ENCODE measurements around the gene NXPE3.

The NXPE3 gene

DNA sequence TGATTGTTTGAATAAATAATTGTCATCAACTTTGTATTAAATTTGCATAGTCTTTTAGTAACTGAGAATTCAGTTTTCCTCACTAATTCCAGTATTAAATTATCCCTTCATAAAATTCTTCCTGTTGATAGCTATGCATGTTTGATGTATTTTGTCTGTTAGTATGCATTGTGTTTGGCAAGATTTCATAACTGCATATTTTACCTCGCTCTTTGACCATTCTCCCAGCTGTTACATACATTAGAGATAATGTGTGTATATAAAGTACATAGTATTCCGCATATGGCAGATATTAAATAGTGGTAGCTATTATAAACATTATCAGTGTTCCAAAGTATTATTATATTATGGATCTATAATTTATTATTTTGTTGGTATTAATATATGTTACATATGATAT lies 59.7 kb downstream of the NXPE3 start:
- no peak overlapping the region for H3K4me2 ChIP-seq
- H3K27me3 ChIP-seq, result no peaks in the 10 kb centered on the region
- no peaks in the 10 kb centered on the region for H3K9me3 ChIP-seq
- no peak for TF ChIP-seq Cebpa-rat (IDR thresholded peaks at IDR 0.05)
- H3K27ac ChIP-seq, result no peak overlapping the region
- no peaks in the 10 kb centered on the region for H4K20me1 ChIP-seq
- no peaks in the 10 kb centered on the region for H3K36me3 ChIP-seq
- no peak overlapping the region for H3K4me3 ChIP-seq
- H3K9ac ChIP-seq, result no peak overlapping the region
- H3K4me1 ChIP-seq, result no peaks in the 10 kb centered on the region

DNA sequence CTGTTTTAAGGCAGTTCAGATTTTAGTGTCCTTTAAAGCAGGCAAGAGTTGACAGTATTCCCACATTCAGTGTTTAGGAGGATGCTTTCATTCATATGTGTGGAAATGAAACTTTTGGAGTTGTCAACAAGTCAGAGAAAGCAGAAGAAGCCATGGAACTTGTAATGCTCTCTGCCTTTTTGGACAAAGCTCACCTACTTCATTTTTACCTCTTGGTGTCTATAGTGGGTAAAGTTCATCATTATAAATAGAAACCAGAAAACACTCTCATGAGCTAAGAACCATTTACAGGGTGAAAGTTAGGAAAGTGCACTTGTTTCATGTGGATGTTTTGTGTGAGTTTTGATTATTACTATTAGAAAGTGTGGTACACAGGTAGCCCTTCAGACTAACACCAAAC lies 61.1 kb downstream of the NXPE3 start:
- Histone ChIP-seq H3K9ac (no peak overlapping the region), H3K4me3 (no peak overlapping the region), H4K20me1 (no peaks in the 10 kb centered on the region), H3K4me1 (no peaks in the 10 kb centered on the region), H3K9me3 (no peaks in the 10 kb centered on the region), H3K27me3 (no peaks in the 10 kb centered on the region), H3K4me2 (no peak overlapping the region), H3K27ac (no peak overlapping the region), H3K36me3 (no peaks in the 10 kb centered on the region)
- no peak for TF ChIP-seq Cebpa-rat (IDR thresholded peaks at IDR 0.05)

- H3K9me3 ChIP-seq, result no peaks in the 10 kb centered on the region
- H3K36me3 ChIP-seq, result no peaks in the 10 kb centered on the region
- no peak overlapping the region for H3K9ac ChIP-seq
- no peaks in the 10 kb centered on the region for H4K20me1 ChIP-seq
- H3K4me1 ChIP-seq, result no peaks in the 10 kb centered on the region
- H3K4me2 ChIP-seq, result no peak overlapping the region
- H3K27me3 ChIP-seq, result no peaks in the 10 kb centered on the region
- no peak for TF ChIP-seq Cebpa-rat (IDR thresholded peaks at IDR 0.05)
- no peak overlapping the region for H3K4me3 ChIP-seq
- H3K27ac ChIP-seq, result no peak overlapping the region
Measured at GRCh38 chr3:101842245-101842934, 63.4 kb downstream of the NXPE3 start.

GRCh38 chr3:101842935-101843330 lies 63.9 kb downstream of the NXPE3 start:
- Histone ChIP-seq H3K9ac (no peak overlapping the region), H3K27me3 (peaks cover 3% of the 10 kb centered on the region; the same call in 1 of the 2 replicates), H3K4me2 (no peak overlapping the region), H3K4me3 (no peak overlapping the region), H3K27ac (no peak overlapping the region), H4K20me1 (no peaks in the 10 kb centered on the region), H3K36me3 (no peaks in the 10 kb centered on the region), H3K9me3 (no peaks in the 10 kb centered on the region), H3K4me1 (no peaks in the 10 kb centered on the region)
- TF ChIP-seq Cebpa-rat (IDR thresholded peaks at IDR 0.05), result no peak

- Histone ChIP-seq H3K9me3 (no peaks in the 10 kb centered on the region), H3K27ac (no peak overlapping the region), H3K4me3 (no peak overlapping the region), H3K27me3 (peaks cover 12% of the 10 kb centered on the region; the same call in 1 of the 2 replicates), H3K4me2 (no peak overlapping the region), H4K20me1 (peaks cover 6% of the 10 kb centered on the region; the same call in 1 of the 2 replicates), H3K36me3 (no peaks in the 10 kb centered on the region), H3K9ac (no peak overlapping the region), H3K4me1 (peaks cover 2% of the 10 kb centered on the region; the same call in 1 of the 2 replicates)
- TF ChIP-seq Cebpa-rat (IDR thresholded peaks at IDR 0.05), result no peak
Measured at GRCh38 chr3:101845425-101845824, 66.4 kb downstream of the NXPE3 start.

GRCh38 chr3:101846709-101847108 lies 67.7 kb downstream of the NXPE3 start:
- TF ChIP-seq Cebpa-rat (IDR thresholded peaks at IDR 0.05), result no peak
- no peaks in the 10 kb centered on the region for H3K9me3 ChIP-seq
- H3K4me3 ChIP-seq, result no peak overlapping the region
- no peak overlapping the region for H3K27ac ChIP-seq
- no peak overlapping the region for H3K4me2 ChIP-seq
- peaks cover 18% of the 10 kb centered on the region; the same call in 1 of the 2 replicates for H4K20me1 ChIP-seq
- peaks cover 12% of the 10 kb centered on the region; the same call in 1 of the 2 replicates for H3K27me3 ChIP-seq
- no peaks in the 10 kb centered on the region for H3K36me3 ChIP-seq
- no peak overlapping the region for H3K9ac ChIP-seq
- peaks cover 15% of the 10 kb centered on the region for H3K4me1 ChIP-seq

DNA sequence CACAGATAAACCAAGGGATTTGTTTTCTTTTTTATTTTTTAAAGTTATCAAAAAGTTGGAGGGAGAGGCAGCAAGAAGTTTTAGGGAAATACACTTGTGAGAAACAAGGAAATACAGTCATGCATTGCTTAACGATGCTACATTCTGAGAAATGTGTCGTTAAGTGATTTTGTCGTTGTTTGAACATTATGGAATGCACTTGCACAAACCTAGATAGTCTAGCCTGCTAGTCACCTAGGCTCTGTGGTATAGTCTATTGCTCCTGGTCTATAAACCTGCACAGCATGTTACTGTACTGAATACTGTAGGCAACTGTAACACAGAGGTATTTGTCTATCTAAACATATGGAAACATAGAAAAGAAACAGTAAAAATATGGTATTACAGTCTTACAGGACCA lies 68.3 kb downstream of the NXPE3 start:
- H4K20me1 ChIP-seq, result peaks cover 24% of the 10 kb centered on the region; the same call in 1 of the 2 replicates
- H3K4me2 ChIP-seq, result no peak overlapping the region
- 0 out of 2 replicates have a peak, but pooled peaks cover 2% of the 10 kb centered on the region for H3K36me3 ChIP-seq
- peaks cover 19% of the 10 kb centered on the region for H3K4me1 ChIP-seq
- no peak overlapping the region for H3K4me3 ChIP-seq
- H3K27me3 ChIP-seq, result peaks cover 12% of the 10 kb centered on the region; the same call in 1 of the 2 replicates
- TF ChIP-seq Cebpa-rat (IDR thresholded peaks at IDR 0.05), result no peak
- H3K9ac ChIP-seq, result no peak overlapping the region
- no peak overlapping the region for H3K27ac ChIP-seq
- no peaks in the 10 kb centered on the region for H3K9me3 ChIP-seq

- H3K36me3 ChIP-seq, result peaks cover 12% of the 10 kb centered on the region
- no peak overlapping the region for H3K9ac ChIP-seq
- peak overlapping the region; percentile 89 for H3K4me2 ChIP-seq
- H3K9me3 ChIP-seq, result peaks cover 6% of the 10 kb centered on the region; the same call in 1 of the 2 replicates
- H3K4me3 ChIP-seq, result peak overlapping the region; percentile 83; the same call in 1 of the 2 replicates
- H3K27me3 ChIP-seq, result peaks cover 12% of the 10 kb centered on the region; the same call in 1 of the 2 replicates
- peaks cover 19% of the 10 kb centered on the region for H3K4me1 ChIP-seq
- no peak overlapping the region for H3K27ac ChIP-seq
- peaks cover 24% of the 10 kb centered on the region; the same call in 1 of the 2 replicates for H4K20me1 ChIP-seq
- no peak for TF ChIP-seq Cebpa-rat (IDR thresholded peaks at IDR 0.05)
Measured at GRCh38 chr3:101848326-101848725, 69.3 kb downstream of the NXPE3 start.

GRCh38 chr3:101848754-101849713 lies 70.0 kb downstream of the NXPE3 start, which contains the start of gene NFKBIZ:
TSS of gene NFKBIZ (plus strand) at chr3:101849514. CDS start at chr3:101849629, 115 bp downstream.
- H3K4me3 ChIP-seq, result peak within 1 kb of the TSS; percentile 83
- H3K27ac ChIP-seq, result peak within 1 kb of the TSS; percentile 74
- peak within 1 kb of the TSS; percentile 75 for H3K9ac ChIP-seq
- H3K4me1 ChIP-seq, result peaks cover 19% of the 10 kb centered on the region
- H3K9me3 ChIP-seq, result peaks cover 6% of the 10 kb centered on the region; the same call in 1 of the 2 replicates
- H3K27me3 ChIP-seq, result peaks cover 12% of the 10 kb centered on the region; the same call in 1 of the 2 replicates
- H4K20me1 ChIP-seq, result peaks cover 24% of the 10 kb centered on the region; the same call in 1 of the 2 replicates
- no peak for TF ChIP-seq Cebpa-rat (IDR thresholded peaks at IDR 0.05)
- peaks cover 19% of the 10 kb centered on the region for H3K36me3 ChIP-seq
- H3K4me2 ChIP-seq, result peak within 1 kb of the TSS; percentile 89

All from BLaER1 (cell line).